ENCODE measurements around the gene PGBD5.

DNA sequence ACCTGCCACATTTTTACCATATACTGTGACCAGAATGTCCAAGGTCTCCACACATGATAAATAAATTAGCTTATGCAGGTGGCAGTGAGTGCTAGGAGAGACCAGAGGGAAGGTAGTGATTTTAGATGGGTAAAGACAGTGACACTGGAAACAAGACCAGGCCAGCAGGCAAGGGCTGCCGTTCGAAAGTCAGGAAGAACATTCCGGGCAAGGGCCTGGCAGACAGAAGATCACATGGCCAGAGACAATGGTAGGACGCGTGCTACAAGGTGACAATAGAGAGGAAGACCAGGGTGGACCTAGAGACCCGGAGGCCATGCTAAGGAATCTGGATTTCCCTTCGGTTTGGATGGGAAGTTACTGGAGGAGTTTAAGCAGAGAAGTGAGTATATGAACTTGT lies 9.7 kb downstream of the PGBD5 start:
- TF ChIP-seq, protein P1, sequence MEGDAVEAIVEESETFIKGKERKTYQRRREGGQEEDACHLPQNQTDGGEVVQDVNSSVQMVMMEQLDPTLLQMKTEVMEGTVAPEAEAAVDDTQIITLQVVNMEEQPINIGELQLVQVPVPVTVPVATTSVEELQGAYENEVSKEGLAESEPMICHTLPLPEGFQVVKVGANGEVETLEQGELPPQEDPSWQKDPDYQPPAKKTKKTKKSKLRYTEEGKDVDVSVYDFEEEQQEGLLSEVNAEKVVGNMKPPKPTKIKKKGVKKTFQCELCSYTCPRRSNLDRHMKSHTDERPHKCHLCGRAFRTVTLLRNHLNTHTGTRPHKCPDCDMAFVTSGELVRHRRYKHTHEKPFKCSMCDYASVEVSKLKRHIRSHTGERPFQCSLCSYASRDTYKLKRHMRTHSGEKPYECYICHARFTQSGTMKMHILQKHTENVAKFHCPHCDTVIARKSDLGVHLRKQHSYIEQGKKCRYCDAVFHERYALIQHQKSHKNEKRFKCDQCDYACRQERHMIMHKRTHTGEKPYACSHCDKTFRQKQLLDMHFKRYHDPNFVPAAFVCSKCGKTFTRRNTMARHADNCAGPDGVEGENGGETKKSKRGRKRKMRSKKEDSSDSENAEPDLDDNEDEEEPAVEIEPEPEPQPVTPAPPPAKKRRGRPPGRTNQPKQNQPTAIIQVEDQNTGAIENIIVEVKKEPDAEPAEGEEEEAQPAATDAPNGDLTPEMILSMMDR (IDR thresholded peaks at IDR 0.05 in 2 of 3, conservative IDR thresholded peaks at IDR 0.05 in 1 of 3; ENCODE audit: insufficient read depth in 2 of 3, low read depth in 1 of 3, low read length in 3 of 3), result no peak
- TF ChIP-seq NEUROD1 (IDR thresholded peaks at IDR 0.05; ENCODE audit: borderline replicate concordance, low read depth, low read length, partially characterized antibody) (no peak), MTA2 (IDR thresholded peaks at IDR 0.05; ENCODE audit: low read depth) (no peak), POLR2A (conservative IDR thresholded peaks at IDR 0.05) (no peak), ZNF79 (CRISPR knock-in tag; IDR thresholded peaks at IDR 0.05; ENCODE audit: low read depth) (no peak), RFX5 (IDR thresholded peaks at IDR 0.05; ENCODE audit: low read depth, low read length) (no peak), SAP30 (IDR thresholded peaks at IDR 0.05; ENCODE audit: borderline replicate concordance, insufficient read depth, low read depth, low read length, poor library complexity, severe bottlenecking) (no peak), TCF7 (IDR thresholded peaks at IDR 0.05; ENCODE audit: borderline replicate concordance) (no peak), RB1 (IDR thresholded peaks at IDR 0.05; ENCODE audit: low read depth) (no peak)
- TF ChIP-seq, protein P2, sequence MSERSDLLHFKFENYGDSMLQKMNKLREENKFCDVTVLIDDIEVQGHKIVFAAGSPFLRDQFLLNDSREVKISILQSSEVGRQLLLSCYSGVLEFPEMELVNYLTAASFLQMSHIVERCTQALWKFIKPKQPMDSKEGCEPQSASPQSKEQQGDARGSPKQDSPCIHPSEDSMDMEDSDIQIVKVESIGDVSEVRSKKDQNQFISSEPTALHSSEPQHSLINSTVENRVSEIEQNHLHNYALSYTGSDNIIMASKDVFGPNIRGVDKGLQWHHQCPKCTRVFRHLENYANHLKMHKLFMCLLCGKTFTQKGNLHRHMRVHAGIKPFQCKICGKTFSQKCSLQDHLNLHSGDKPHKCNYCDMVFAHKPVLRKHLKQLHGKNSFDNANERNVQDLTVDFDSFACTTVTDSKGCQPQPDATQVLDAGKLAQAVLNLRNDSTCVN (CRISPR knock-in tag; IDR thresholded peaks at IDR 0.05), result no peak

All from K562 (cell line).